ENCODE results near the gene BAZ1B.
"Not testable (repeated sequence)": the region's sequence is repeated elsewhere in the genome, so short reads cannot be mapped to it uniquely, and the experiment has no call there.

The BAZ1B gene

DNA sequence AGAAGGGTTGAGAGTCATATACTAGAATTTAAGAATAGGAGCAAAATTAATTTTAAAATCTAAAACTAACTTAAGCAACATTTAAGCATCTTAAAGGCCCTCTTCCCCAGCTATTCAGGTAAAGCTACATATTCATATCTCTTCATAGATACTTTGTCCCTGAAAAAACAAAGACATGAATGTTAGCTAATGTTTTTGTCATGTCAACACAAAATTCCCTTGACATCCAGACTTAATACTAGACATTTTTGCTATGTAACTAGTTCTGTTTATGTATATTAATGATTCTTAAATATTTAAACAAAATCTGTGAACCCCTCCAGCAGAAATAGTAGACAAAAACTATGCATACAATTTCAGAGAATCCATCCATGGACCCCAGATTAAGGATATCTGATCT is 43.5 kb downstream of the BAZ1B start:
- no peak overlapping the region for H3K4me3 ChIP-seq (ENCODE audit: low read depth, low read length)
- TF ChIP-seq, protein P1, sequence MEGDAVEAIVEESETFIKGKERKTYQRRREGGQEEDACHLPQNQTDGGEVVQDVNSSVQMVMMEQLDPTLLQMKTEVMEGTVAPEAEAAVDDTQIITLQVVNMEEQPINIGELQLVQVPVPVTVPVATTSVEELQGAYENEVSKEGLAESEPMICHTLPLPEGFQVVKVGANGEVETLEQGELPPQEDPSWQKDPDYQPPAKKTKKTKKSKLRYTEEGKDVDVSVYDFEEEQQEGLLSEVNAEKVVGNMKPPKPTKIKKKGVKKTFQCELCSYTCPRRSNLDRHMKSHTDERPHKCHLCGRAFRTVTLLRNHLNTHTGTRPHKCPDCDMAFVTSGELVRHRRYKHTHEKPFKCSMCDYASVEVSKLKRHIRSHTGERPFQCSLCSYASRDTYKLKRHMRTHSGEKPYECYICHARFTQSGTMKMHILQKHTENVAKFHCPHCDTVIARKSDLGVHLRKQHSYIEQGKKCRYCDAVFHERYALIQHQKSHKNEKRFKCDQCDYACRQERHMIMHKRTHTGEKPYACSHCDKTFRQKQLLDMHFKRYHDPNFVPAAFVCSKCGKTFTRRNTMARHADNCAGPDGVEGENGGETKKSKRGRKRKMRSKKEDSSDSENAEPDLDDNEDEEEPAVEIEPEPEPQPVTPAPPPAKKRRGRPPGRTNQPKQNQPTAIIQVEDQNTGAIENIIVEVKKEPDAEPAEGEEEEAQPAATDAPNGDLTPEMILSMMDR (IDR thresholded peaks at IDR 0.05; ENCODE audit: insufficient read depth, low read depth, low read length, missing control alignments) = no peak

DNA sequence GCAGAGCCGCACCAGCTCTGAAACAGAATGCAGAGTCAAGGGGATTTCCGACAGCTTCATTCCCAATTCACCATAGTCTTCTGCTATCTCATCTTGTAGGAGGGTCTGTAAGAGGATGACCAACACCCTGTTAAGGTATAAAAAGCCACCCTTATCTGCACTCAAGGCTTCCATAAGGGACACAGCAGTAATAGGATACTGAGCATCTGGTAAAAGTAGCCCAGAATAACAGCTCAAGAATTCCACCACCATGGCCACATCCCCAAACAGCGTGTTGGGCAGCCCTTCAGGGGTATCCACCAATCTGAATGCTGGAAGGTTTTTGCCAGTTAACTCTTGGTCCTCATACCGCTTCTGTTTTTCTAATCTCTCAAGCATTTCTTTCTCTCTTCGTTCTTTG is 44.7 kb downstream of the BAZ1B start:
- DNase-seq (ENCODE audit: low read depth) = no peak
- TF ChIP-seq, protein P1 (IDR thresholded peaks at IDR 0.05; ENCODE audit: insufficient read depth, low read depth, low read length, missing control alignments) = no peak
- no peak overlapping the region for H3K4me3 ChIP-seq (ENCODE audit: low read depth, low read length)

More for the DNA sequence above, 43.5 kb downstream of the BAZ1B start:
- DNase-seq (ENCODE audit: low read depth) = no peak

DNA sequence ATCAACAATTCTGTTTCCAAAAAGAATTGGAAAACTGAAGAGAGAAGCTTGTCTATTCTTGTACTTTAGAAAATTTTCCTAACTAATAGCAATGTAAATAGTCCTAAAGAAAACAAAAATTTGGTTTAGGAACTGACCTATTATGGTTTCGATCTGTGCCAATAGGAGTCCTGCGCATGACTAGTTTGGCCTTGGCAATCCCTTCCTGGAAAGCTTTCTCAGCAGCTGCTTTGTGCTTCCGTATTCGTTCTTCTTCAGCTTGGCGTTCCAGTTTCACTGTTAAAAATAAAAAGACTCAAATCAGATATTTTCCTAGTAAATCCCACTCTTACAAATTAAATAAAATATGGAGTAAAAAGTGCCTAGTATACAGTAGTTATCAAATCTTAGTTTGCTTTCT is 51.9 kb downstream of the BAZ1B start:
- no peak for DNase-seq (ENCODE audit: low read depth)
- TF ChIP-seq, protein P1 (IDR thresholded peaks at IDR 0.05; ENCODE audit: insufficient read depth, low read depth, low read length, missing control alignments) = no peak
- no peak overlapping the region for H3K4me3 ChIP-seq (ENCODE audit: low read depth, low read length)

DNA sequence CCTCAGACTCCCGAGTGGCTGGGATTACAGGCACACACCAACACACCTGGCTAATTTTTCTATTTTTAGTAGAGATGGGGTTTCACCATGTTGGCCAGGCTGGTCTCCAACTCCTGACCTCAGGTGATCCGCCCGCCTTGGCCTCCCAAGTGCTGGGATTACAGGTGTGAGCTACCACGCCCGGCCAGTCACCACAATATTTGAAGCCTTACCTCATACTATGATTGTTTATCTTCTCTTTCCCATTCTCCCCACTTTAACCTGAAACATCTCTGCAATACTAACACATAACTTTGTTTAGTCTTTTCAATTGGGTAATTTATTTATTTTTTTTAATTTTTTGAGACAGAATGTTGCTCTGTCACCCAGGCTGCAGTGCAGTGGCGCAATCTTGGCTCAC is 55.0 kb downstream of the BAZ1B start:
- not testable (repeated sequence) for DNase-seq (ENCODE audit: low read depth); H3K4me3 ChIP-seq (ENCODE audit: low read depth, low read length)

DNA sequence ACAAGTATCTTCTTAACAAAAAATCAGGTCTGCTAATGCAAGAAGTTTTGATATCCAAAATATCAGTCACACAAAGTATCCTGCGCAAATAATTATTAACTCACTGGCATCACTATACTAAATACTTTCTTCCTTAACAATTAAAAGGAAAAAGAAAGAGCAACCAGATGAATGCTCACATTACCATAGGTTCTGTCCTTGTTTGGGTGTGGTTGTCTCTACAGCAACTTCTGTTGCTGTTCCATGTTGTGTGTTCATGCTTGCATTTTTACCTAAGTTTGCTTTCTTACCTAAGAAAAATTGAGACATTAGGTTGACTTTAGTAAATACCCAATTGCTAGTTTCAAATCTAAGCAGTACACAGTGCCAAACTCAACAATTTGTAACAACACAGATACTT is 56.0 kb downstream of the BAZ1B start:
- DNase-seq (ENCODE audit: low read depth) = no peak
- TF ChIP-seq, protein P1 (IDR thresholded peaks at IDR 0.05; ENCODE audit: insufficient read depth, low read depth, low read length, missing control alignments) = no peak
- H3K4me3 ChIP-seq (ENCODE audit: low read depth, low read length) = no peak overlapping the region

DNA sequence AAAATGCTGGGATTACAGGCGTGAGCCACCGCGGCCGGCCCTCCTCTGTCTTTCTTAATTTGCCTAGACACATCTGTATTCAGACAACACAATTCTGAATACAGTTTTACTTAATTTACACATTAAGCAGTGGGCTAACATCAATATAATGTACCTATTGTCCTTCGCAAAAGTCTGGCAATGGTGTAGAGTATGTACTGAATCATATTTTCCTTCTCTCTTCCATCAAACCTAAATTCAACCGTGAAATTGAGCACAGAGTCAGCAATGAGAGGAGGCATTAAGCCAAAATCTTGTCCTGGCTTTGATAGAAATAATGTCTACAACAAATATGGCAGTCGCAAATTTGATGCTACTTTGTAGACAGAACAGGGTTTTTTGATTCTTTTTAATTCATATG is 58.1 kb downstream of the BAZ1B start:
- TF ChIP-seq, protein P1 (IDR thresholded peaks at IDR 0.05; ENCODE audit: insufficient read depth, low read depth, low read length, missing control alignments) = no peak
- H3K4me3 ChIP-seq (ENCODE audit: low read depth, low read length) = no peak overlapping the region
- DNase-seq (ENCODE audit: low read depth) = no peak

DNA sequence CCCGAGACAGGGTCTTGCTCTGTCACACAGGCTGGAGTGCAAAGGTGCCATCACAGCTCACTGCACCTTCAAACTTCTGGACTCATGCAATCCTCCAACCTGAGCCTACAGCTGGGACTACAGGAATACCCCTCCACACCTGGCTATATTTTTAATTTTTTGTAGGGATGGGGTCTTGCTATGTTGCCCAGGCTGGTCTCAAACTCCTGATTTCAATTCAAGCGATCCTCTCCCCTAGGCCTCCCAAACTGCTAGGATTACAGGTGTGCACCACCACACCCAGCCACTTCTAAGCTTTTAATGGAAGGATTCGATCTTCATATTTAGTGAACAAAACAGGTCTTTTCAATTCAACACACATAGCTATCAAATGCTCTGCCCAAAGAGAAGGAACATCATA is 58.8 kb downstream of the BAZ1B start:
- TF ChIP-seq, protein P1 (IDR thresholded peaks at IDR 0.05; ENCODE audit: insufficient read depth, low read depth, low read length, missing control alignments) = no peak
- no peak for DNase-seq (ENCODE audit: low read depth)
- no peak overlapping the region for H3K4me3 ChIP-seq (ENCODE audit: low read depth, low read length)
